CD4-positive, alpha-beta T cell treated with Interleukin-17A for 1 hour (primary cell): ENCODE results near the gene TMEM19.
"Not testable (repeated sequence)": the region's sequence is repeated elsewhere in the genome, so short reads cannot be mapped to it uniquely, and the experiment has no call there.

Experiments
- DNase-seq: peaks from one replicate; pipeline ENCODE4 v3.0.0-alpha.2; 2020

The TMEM19 gene

DNA sequence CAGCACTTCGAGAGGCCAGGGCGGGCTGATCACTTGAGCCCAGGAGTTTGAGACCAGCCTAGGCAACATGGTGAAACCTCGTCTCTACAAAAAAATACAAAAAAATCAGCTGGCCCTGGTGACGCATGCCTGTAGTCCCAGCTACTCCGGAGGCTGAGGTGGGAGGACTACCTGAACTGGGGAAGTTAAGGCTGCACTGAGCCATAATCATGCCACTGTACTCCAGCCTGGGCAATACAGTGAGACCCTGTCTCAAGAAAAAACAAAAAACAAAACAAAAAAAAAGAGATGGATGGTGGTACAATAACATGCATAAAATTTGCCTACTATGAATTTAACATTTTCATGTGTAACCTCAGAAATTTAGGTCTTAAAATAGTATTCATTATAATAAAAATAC is 19.6 kb upstream of the TMEM19 start:
- no peak for DNase-seq

DNA sequence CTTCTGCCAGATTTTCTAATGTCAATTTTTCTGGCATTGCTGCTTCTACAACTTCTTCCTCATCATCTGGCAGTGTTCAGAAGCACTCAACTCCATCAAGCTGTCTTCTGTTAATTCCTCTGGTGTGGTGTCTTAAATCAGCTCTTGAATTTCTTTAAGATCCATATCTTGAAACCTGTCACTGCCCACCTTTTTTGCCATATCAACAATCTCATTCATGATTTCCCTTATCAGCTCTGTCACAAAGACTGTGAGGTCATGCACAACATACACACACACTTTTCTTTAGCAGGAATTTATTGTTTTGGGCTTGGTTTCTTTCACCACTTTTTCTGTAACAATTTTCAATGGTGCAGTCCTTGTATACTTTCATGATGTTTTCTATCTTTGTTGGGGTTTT is 14.6 kb upstream of the TMEM19 start:
- no peak for DNase-seq

DNA sequence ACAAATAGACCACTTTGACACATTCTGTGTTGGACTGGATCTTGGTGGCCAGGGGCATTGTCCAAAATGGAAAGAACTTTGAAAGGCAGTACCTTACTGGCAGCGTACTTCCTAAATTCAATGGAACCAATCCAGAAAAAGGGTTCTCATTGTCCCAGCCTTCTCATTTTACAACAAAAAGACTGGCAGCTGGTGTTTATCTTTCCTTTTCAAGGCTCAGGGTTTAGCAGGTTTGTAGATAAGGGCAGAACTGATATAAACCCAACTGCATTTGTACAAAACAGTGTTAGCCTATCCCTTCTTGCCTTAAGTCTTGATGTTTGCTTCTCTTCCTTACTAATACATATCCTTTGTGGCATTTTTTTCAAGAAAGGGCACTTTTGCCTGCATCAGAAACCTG is 14.1 kb upstream of the TMEM19 start:
- DNase-seq = no peak

DNA sequence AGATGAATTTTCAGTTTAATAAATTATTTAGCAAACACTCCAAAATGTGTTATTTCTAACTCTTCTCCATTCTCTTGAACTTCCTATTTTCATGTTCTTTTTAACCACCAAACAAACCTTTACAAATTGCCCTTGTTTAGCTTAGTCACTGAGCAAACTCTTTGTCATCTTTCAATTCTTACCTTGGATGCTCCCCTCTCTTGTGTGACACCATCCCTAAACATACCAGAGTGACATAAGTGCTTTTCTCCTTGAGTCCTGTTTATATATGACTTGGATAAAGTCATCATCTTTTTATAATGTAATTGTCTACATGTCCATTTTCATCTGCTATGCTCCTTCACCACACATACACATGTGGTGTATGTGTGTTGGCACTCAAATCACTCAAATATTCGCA is 3.4 kb upstream of the TMEM19 start:
- DNase-seq = no peak

DNA sequence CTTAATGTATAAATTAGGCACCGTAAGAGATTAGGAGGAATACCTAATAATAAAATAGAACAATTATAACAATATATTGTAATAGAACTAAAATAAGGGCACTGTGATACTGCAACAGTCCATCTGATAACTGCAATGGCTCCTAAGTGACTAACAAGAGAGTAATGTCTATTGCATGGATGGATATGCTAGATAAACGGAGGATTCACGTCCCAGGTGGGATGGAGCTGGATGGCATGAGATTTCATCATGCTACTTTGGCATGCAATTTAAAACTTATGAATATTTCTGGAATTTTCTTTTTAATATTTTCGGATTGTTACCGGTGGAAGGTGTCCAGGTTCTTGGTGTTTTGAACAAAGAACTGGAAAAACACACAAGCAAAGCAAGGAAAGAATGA is 2.2 kb upstream of the TMEM19 start:
- DNase-seq = no peak

DNA sequence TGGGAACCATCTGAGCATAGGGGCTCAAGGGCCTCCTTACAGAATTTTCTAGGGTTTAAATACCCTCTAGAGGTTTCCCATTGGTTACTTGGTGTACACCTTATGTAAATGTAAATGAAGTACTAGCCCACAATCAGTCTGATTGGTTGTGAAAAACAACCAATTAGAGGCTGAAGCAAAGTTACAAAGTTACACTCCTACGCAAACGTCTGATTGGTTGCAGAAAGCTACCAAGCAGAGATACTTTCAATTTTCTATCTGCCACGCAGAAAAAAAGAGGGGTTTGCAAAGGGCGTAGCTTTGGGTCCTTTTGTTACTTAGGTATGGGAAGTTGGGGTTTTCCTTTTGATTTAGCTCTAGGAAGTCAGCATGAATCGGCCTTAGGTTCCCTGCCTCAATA is 1.8 kb upstream of the TMEM19 start:
- DNase-seq = peak; percentile 57

DNA sequence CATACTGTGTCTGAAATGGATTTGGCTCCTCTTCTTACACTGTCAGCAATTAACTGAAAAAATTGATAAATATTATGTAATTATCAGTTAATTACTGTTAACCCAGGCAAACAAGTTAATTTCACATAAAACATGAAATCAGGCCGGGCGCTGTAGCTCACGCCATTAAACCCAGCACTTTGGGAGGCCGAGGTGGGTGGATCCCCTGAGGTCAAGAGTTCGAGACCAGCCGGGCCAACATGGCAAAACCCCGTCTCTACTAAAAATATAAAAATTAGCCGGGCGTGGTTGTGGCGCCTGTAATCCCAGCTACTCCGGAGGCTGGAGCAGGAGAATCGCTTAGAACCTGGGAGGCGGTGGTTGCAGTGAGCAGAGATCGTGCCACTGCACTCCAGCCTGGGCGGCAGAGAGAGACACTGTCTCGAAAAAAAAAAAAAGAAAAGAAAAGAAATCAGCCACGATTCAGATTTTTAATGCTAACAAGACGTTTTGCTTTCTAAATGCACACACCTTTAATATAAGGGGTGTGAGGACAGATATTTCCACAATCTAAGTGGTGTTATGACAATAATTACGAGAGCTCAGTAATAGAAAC is 473 bp upstream of the TMEM19 start:
- DNase-seq = no peak

DNA sequence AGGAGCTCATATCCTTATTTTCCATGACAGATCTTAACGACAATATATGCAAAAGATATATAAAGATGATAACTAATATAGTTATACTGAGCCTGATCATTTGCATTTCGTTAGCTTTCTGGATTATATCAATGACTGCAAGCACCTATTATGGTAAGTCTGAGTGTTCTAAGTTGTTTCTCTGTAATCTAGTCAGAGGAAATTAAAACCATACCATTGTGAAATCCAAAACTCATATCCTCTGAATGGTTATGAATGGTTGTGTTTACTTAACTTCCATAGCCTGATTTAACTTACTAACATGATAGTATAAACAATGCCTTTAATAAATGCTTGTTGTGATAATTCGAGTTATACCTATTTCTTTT is 760 bp downstream of the TMEM19 start:
- DNase-seq = no peak

DNA sequence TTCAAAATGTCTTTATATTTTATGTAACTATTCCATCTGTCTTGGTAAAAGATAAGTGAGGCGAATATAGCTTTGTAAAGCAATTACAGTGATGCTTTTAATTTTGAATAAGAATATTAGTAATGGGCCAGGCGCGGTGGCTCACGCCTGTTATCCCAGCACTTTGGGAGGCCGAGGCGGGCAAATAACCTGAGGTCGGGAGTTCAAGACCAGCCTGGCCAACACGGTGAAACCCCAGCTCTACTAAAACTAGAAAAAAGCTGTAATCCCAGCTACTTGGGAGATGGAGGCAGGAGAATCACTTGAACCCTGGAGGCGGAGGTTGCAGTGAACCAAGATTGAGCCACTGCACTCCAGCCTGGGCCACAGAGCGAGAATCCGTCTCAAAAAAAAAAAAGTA is 1.3 kb downstream of the TMEM19 start:
- not testable (repeated sequence) for DNase-seq

DNA sequence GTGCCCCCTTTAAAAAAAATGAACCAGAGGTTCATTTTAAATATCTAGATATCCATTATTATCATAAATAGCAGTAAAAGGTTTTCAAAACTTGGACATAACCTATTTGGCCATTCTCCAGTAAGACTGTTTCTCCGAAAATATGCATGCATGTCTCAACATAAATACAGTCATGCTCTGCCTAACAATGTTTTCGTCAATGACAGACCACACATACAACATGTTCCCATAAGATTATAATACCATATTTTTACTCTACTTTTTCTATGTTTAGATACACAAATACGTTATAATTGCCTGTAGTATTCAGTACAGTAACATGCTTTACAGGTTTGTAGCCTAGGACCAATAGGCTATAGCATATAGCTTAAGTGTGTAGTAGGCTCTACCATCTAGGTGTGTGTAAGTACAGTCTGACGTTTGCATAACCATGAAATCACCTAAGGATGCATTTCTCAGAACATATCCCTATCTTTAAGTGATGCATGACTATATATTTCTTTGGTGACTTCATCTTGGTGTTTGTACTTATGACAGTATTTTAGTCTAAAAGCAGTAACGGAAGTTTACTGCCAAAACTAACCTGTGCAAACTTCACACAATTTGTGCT is 3.2 kb downstream of the TMEM19 start:
- DNase-seq = no peak

DNA sequence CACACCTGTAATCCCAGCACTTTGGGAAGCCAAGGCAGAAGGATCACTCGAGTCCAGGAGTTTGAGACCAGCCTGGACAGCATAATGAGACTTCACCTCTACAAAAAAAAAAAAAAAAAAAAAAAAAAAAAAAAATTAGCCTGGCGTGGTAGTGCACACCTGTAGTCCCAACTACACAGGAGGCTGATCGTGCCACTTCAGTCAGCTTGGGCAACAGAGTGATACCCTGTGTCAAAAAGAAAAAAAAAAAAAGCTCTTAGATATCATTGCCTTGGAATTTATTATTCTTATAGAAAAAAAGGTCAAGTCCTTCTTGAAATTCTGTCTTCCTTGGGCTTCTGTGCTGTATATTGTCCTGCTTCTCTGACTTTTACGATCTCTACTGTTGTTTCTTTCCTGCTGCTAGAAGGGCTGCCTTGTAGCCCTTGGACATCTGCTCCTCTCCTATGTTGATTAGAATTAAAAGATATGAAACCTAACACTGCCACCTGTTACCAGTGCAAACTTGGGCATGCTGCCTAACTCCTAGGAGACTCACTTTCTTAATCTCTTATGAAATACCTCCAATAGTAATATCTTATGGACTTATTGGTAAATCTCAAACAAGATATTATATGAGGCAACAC is 5.7 kb downstream of the TMEM19 start:
- no peak for DNase-seq

DNA sequence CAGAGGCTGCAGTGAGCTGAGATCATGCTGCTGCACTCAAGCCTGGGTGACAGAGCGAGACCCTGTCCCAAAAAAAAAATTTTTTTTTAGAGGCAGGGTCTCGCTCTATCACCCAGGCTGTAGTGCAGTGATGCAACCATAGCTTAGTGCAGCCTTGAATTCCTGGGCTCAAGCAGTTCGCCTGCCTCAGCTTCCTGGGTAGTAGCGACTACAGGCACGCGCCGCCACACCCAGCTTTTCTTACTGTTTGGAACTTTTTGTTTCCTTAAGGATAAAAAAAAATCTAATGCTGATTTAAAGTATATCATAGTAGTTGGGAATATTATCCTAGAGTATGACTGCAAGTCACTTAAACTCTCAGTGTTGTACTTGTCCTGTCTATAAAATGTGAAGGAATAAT is 7.2 kb downstream of the TMEM19 start:
- no peak for DNase-seq

DNA sequence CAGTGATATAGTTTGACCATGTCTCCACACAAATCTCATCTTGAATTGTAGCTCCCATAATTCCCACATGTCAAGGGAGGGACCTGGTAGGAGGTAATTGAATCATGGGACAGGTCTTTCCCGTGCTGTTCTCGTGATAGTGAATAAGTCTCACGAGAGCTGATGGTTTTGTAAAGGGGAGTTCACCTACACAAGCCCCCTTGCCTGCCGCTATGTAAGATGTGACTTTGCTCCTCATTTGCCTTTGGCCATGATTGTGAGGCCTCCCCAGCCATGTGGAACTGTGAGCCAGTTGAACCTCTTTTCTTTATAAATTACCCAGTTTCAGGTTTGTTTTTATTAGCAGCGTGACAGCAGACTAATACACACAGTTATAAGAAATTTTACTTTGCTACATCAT is 7.8 kb downstream of the TMEM19 start:
- not testable (repeated sequence) for DNase-seq

DNA sequence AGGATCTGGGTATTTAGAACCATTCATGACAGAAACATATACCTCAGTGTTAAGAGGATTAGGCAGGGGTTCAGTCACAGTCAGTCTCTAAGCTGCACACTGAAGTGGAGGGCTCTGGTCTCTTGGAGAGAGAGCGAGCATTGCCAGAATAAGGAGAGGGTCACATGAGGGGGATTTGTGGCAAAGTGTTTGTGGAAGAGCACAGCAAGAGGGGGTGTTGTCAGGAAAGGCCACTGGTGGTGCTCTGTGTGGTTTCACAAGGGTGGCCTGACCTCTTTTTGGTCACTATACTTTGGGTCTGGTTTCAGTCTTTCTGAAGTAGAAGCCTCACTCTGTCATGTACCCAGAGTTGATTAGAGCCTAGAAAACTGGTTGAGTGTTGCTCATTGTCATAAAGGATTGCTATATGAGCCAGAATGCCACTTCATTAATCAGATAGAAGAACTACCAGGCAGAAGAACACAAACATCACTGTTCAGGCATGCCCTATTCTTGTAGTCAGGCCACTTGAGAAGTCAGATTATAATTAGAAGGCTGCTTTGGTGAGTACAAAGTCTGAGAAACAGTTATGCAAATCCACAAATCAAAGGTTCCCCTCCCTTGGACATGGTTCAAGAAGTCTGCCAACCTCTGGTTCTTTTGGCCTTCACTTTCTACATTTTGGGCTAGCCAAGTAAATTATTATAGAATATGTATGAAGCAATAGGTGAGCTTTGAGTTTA is 8.4 kb downstream of the TMEM19 start:
- DNase-seq = no peak

DNA sequence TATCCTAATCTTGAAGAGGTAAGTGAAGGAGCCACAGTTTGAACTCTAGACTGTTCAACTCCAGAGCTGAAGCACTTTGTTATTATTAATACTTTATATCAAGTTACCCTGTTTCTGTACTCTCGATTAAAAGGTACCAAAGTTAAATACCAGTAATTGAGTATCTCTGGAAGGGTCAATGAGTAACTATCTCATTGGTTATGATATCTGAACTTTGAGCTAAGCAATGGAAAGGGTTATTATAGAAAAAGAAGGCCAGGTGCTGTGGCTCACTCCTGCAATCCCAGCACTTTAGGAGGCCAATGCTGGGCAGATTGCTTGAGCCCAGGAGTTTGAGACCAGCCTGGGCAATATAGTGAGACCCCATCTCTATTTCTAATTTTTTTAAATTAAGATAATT is 9.9 kb downstream of the TMEM19 start:
- DNase-seq = no peak

DNA sequence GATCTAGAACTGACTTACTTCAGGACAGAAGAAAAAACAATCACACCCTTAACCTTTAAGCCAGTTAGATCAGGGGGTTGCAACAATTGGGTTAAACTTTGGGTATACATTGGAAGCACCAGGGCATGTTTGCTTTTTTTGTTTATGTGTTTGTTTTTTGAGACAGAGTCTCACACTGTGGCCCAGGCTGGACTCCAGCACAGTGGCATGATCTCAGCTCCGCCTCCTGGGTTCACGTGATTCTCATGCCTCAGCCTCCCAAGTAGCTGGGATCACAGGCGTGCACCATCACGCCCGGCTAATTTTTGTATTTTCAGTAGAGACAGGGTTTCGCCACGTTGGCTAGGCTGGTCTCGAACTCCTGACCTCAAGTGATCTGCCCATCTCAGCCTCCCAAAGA is 16.3 kb downstream of the TMEM19 start:
- DNase-seq = not testable (repeated sequence)

DNA sequence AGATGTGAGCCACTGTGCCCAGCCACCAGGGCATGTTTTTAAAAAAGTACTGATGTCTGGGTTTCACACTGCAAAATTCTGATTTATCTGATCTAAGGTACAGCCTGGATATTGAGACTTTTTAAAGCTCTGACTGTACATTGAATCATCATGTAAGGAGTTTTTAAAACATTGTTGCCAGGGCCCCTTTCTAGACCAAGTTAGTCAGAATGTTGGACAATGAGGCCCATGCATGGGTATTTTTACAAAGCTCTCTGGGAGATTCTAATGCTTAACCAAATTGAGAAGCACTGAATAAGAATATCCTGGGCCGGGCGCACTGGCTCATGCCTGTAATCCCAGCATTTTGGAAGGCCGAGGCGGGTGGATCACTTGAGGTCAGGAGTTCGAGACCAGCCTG is 16.7 kb downstream of the TMEM19 start:
- no peak for DNase-seq

DNA sequence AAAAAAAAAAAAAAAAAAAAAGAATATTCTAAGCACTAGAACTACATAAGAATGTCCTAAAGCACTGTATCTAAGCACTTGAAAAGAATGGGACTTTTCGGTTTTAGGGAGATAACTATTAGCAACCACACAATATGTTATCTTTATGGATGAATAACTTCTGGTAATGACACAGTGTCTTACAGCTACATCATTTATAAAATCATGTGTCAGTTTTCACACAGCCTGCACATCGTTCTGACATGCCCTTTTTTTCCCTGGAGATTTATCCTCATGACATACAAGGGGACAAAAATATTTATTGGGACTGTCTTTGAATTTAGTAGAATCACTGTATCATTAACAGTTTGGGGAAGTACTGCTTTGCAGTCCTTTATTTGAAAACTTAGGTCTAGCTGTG is 17.3 kb downstream of the TMEM19 start:
- DNase-seq = no peak

DNA sequence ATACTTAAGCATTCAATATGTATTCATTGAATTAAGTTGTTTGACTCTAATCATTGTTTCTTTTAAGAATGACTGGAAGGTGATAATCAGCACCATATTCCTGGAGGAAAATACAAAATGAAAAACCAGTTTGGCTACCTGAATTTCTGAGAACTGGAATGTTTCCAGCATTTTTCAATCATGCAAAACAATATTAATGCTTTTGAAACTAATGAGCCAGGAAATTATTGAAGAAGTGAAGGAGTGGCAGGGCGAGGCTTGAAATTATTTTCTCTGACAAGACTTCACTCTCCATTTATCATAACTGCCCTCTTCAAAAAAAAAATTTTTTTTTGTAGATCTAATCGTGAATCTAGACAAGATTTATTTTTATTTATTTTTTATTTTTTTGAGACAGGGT is 19.0 kb downstream of the TMEM19 start:
- no peak for DNase-seq

DNA sequence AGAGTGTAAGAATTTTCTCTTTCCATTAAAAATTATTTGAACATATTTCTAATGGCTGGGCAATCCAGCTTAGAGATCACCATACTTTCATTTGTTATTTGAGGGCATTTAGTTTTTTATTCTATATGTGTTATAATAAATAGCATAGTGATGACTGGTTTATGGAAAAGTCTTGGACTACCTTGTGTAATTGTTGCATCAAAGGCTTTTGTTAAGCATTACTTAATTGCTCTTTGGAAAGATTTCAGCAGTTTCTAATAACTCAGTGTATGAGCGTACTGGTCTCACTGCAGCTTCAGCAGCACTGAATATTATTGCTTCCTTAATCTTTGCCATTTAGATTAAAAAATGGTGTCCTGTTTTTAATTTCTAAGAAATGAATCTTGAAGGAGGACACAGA is 22.8 kb downstream of the TMEM19 start:
- no peak for DNase-seq

DNA sequence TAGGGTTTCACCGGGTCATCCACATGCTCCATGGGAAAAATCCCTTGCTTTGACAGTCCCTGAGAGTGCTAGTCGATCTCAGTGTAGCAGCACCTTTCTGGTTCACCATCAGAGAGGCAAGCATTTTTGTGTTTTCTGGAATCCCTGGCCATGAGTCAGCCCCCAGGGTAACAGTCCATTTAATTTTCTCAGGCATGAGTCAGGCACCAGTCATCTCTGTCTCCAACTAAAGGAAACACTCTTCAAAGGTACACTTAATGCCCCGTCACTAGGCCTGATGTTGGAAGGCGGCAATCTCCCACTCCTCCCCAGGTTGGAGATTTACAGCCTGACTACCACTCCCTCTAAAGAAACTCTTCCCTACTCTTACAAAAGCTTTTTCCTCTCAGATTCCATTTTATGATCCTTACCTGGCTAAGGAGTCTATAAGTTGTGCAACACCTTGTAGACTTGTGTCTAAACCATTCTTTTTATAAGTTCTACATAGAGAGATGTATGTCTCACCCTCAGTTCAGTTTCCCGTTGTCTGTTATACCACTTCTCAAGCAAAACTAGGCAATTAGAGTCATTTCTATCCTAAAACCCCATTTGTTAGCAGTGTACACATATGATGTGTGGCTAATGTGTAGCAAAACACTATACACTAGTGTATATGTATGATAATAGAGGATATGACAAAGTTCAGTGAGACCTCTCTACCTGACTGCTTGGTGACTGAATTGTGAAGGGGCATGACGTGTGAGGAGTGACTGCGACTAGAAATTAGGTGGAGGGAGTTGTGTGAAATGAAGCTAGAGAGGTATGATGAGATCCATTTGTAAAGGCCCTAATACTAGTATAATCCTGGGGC is 24.6 kb downstream of the TMEM19 start:
- DNase-seq = no peak

DNA sequence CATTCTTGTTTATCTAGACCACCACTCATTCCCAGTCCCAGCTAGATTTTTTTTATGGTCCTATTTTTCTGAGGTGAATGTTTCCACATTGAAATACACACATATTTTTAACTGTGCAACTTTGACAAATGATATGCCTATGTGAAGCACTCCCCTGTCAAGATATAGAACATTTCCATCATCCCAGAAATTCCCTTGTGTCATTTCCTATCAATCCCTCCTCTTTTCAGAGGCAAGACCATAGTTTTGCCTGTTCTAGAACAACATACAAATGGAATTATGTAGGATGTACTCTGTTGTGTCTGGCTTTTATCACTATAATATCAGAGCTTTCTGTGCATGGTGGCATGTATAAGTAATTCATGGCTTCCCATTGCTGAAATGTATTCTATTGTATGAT is 32.7 kb downstream of the TMEM19 start:
- no peak for DNase-seq

DNA sequence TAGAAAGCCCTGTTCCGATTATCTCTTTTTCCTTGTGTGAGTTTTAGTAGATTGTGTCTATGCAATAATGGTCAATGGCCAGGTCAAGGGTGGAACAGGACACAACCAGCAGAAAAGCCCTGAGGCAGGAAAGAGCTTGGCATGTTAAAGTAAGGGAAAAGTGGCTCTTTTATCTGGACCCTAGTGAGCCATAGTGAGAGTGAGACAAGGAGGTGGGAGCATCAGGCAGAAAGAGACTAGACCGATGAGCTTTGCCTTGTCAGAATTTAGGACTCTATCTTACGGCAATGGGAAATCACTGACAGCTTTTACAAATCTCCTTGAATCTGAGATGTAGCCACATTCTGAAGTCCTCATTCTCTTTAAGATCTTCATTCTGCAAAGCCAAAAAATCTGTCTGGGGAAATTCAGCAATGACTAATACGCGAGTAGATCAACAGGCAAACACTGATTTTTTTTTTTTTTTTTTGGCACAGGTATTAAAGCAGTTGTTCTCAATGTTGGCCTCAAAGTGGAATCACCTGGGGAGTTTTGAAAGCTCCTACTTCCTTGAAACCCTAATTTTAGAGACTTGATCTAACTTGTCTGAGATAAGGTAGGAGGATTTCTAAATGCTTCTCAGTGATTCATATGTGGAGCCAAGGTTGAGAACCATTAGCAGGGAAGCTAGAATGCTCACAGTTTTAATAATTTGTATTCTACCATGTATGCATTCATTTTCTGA is 33.9 kb downstream of the TMEM19 start:
- no peak for DNase-seq
